Measurements from ENCODE around the gene AFF2.

The AFF2 gene

DNA sequence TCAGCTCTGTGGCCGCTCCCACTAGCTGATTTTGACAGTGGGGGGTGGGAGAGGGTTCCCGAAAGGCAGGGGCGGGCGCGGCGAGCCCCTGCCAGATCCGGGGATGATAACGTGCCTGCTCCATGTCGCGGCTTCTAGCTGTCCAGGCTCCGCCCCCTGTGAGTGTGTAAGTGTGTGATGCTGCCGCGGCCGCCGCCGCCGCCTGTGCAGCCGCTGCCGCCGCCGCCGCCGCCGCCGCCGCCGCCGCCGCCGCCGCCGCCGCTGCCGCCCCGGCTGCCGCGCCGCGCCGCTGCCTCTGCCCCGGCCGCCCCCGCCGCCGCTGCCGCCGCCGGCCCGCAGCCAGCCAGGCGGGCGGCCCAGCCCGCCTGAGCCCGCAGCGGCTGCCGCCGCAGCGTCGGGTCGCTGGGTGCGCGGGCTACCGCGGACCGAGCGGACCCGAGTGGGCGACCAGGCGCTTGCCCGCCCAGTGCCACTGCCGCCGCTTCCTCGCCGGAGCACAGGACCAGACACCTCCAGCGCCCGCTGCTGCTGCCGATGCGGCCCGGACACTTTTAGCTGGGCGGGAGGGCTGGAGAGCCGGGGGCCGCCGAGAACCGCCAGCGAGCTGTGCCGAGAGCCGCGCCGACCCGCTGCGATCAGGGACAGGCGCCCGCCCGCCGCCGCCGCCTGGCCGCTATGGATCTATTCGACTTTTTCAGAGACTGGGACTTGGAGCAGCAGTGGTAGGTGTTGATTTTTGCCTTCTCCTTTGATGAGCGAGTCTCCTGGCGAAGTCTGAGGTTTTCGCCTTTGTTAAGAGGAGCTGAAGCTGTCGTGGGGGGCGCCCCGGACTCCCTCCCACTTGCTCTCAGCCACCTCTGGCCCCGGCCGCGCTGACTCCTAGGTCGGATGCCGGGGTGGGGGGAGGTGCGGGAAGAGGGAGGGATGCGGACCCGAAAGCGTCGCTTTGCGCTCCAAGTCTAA is at the start of gene AFF2:
TSS of gene AFF2 (plus strand) at position 195 of the 963 bp plus-strand sequence. CDS start at position 676, 481 bp downstream.
- no peak for DNase-seq (ENCODE audit: low read depth)

DNA sequence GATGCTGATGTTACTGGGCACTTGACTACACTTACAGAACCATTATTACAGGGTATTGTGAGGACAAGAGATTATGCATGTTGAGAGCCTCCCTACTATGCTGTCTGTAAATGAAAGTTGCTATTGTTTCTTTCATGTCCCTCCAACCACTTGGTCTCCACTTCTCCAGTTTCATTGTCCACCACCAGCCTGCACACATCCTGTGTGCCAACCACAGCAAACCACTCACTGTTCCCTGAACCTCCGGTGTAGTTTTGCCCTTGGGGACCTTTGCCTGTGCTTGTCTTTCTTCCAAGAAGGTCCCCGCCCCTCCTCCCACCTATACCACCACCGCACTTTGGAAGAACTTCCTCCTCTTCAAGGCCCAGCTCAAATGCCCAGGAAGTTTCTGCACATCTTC is 43.1 kb upstream of the AFF2 start:
- H3K4me3 ChIP-seq (ENCODE audit: low read depth, low read length): no peak overlapping the region
- no peak for DNase-seq (ENCODE audit: low read depth)

More for the DNA sequence above, at the start of gene AFF2:
- H3K4me3 ChIP-seq (ENCODE audit: low read depth, low read length): peak within 1 kb of the TSS; percentile 54

DNA sequence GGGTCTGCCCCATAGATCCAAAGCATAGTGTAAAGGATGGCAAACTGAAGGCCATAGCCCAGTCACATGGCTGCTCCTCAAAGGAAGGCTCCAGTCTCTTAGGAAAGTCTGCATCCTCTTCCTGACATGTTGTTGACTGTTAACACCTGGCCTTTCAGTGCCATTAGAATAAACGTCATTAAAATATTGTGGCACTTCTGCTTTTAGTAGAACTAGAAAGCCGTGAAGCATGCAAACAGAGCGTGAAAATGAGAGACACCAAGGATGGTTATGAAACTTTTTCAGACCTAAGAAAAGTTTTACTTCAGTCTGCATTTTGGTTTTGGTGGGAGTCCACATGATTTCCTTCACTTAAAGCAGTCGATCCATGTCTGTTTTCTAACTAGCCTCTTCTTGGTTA is 41.1 kb upstream of the AFF2 start:
- DNase-seq (ENCODE audit: low read depth): no peak

DNA sequence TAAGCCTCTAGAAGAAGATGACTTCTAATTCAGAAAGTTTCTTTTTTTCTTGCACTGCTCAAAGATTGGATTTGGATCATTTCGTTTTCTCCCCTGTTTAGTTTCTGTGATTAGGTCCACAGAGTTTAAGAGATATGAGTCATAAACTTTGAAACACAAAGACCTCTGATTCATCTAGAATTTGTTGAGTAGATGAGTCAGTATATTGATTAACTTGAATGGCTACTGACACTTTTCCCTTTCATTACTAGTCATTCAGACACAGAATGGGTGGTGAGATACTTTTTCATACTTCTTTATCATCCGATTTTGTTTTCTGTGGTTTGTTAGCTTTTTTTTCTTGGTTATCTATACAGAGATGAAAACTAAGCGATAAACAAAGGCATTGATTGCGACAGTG is 34.1 kb upstream of the AFF2 start:
- H3K4me3 ChIP-seq (ENCODE audit: low read depth, low read length): no peak overlapping the region
- DNase-seq (ENCODE audit: low read depth): no peak

More for the DNA sequence above, 41.1 kb upstream of the AFF2 start:
- no peak overlapping the region for H3K4me3 ChIP-seq (ENCODE audit: low read depth, low read length)

DNA sequence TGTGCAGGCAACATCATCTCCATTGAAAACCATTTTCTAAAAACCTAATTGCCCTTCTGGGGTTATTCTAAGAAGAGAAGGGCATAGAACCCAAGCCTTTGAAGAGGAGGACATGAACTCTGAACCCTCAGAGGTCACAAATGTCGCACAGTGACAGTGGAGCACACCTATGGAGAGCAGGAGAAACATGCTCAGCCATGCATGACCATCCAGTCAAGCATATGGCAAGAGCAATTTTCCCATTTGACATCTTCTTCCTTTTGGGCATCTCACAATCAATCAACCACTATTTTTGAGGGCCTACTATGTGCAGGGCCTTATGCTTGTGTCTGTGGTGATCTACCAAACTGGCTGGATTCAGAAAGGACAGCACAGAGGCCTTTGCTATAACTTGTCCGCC is 30.1 kb upstream of the AFF2 start:
- H3K4me3 ChIP-seq (ENCODE audit: low read depth, low read length): no peak overlapping the region
- no peak for DNase-seq (ENCODE audit: low read depth)

DNA sequence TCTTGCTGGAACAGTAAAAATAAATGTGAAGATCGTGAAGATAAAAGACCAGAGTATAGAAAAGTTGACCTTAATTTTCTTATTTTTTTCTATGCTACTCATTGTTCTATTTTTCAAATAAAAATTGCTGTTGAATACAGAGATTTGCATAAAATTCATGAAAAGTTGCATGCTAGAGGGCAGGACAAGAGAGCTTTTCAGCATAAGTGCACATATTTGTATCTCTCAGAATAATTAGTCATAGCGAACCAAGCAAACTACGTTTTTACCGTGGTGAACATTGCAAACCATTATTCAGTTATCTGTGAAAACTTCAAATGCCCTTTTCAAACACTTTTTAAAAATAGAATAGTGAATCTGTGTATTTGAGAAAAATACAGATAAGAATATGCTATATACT is 26.4 kb upstream of the AFF2 start:
- no peak overlapping the region for H3K4me3 ChIP-seq (ENCODE audit: low read depth, low read length)
- no peak for DNase-seq (ENCODE audit: low read depth)

DNA sequence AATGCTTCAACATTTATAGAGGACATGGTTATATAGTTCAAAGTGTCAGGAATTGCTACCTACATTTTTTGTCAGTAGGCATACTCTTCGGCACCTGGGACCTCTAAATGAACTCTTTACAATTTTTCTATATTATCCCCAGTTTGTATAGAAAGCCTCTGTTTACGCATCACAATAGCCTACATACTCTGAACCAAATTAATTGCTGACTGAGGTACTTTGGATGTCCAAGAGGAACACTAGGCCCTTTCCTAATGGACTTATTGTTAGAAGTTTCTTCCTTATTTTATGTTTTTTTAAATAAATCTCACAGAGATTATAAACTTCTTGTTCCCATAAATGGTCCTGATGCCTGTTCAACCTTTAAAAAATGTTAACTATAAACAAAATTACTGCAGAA is 8.4 kb upstream of the AFF2 start:
- no peak for DNase-seq (ENCODE audit: low read depth)
- H3K4me3 ChIP-seq (ENCODE audit: low read depth, low read length): no peak overlapping the region

DNA sequence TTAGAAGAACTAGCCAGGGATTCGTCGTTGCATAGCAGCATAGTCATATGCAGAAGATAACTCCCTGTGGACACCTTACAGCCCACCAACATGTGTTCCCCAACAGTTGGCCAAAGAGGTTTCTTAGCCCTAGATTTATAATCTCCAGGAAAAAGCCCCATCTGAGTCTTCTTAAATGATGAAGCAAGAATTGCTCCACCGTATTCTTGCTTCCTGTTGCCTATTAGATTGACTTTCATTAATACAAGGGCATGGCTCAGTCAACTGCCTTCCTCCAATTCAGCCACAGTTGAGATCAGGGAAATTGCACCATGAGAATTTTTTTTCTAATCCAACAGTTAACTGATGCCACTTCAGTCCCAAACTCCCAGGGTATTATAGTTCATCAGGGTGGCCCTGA is 5.2 kb upstream of the AFF2 start:
- DNase-seq (ENCODE audit: low read depth): no peak
- H3K4me3 ChIP-seq (ENCODE audit: low read depth, low read length): no peak overlapping the region

DNA sequence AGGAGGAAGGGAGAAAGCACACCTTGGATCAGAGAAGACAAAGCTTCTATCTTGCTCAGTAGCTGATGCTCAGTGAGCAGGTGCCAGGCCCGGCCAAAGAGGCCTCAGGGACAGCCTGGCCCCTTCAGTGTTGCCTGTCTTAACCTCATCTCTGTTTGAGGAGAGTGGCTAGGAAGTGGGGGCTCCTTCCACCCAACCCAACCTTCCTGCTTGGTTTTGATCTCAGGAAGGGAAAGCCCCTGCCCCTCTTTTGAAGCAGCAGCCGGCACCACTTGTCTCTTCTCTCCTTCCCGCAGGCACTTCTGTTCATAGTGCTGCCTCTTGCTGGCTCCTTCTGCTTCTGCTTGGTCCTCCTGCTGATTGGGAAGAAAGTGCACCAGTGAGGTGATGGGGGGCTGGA is 2.4 kb upstream of the AFF2 start:
- no peak for DNase-seq (ENCODE audit: low read depth)
- no peak overlapping the region for H3K4me3 ChIP-seq (ENCODE audit: low read depth, low read length)

DNA sequence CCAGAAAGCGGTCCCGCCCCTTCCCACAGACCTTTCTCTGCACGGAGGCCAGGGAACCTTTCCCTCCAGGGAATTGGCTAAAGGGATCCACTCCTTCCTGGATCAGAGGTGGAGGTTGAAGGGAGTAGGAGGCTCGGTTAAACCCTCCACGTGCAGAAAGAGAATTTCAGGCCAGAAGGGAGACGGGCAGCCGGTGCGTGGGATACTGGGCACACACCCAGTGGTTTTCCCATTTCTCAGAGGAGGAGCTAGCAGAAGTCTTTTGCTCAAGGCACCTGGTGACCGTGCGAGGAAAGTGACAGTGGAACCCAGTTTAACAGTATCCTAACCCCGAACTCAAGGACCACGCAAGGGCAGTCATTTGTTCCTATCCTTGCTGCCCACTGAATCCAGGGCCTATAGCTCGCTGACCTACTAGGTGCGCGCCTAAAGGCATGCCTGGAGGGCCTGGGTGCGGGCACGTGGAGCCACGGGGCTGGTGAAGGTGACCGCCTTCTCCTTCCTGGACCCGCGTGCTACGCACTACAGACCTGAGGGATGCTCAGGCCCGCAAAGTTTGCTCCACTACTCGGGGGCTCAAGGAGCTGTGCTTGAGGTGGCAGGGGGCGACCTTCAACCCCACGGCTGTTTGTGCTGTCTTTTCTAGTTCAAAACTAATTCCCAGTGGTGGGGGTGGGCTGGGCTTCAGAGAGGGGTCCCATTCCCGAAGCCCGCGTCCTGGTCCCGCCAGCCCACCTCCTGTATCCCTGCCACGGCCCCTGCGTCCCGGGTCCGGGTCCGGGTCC is 587 bp upstream of the AFF2 start:
- DNase-seq (ENCODE audit: low read depth): no peak
- peak overlapping the region; percentile 41 for H3K4me3 ChIP-seq (ENCODE audit: low read depth, low read length)

DNA sequence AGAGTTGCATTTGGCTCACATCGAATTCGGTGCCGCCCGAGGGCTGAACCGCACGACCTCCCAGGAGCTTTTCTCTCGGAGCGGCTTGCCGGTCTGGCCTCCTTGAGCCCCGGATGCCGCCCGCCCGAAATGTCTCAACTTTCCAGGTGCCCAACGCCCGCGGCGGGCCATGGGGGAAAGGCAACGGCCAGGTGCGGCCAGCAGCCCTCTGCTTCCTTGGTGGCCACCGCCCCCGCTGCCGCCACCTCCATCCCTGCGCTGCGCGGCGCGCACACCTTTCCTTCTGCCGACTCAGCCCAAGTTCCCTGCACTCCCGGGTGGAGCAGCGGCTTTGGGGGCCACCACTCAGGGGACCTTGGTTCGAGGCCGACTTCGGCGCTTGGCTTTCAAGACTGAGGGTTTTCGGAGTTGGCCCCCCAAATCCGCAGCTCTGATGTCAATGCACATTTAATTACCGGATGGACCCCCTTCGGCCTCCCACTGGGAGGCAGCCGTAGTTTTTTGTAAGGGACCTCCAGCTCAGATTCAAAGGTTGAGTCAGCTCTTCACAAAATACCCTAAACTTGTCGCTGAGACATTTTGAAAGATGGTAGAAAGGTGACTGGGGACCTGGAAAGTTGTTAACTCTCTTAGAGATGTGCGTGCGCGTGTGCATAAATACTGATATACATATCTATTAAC is 1.1 kb downstream of the AFF2 start:
- DNase-seq (ENCODE audit: low read depth): no peak
- H3K4me3 ChIP-seq (ENCODE audit: low read depth, low read length): peak overlapping the region; percentile 54

DNA sequence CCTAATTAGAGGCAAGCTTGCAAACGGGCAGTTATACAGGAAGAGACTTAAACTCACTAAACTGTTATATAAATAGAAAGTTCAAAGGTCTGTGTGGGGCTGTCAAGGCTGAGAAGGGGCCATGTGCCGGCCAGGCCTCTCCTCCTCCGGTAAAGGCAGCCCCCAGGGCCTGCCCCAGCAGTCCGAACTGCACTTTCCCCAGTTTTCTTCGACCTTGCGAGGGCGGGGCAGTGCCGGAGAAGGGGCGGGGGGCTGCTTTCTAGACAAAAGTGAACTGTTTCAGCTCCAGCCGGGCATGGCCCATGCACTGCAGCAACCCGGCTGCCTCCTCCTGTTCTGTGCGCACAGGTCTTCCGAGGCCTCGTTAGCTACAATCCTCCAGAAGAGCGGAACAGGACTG is 4.1 kb downstream of the AFF2 start:
- H3K4me3 ChIP-seq (ENCODE audit: low read depth, low read length): no peak overlapping the region
- no peak for DNase-seq (ENCODE audit: low read depth)

DNA sequence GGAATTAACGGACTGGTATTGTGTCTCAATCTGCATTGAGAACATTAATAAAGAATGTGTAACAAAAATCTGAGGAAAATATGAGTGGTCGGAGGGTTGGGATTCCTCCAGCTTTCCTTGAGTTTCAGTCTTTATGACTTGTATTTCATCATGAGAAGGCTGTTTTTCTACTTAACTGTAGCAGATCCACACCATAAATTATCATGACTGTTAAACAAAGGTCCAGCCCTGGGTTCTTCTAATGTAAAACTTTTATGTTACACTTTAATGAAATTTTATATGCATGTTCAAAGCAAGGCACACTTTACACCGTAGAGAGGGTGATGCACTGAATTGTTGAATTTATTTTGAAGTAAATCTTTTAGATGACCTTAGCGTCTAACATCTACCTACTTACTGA is 7.0 kb downstream of the AFF2 start:
- H3K4me3 ChIP-seq (ENCODE audit: low read depth, low read length): no peak overlapping the region

DNA sequence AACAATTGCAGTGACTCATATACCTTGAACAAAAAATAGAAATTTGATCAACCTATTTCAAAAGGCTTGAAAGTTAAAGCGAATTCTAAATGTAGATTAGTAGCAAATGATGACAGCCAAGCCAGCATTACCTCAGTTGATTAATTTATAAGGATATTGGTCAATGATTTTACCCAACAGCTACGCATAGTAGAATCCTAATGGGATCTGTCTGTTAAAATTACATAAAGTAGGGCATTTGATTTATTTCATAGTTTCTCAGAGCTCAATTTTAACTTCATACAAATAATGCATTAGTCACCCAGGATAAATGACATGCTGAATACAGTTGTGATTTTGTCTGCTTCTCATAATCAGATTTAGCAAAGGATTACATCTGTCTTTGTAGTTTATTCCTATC is 12.0 kb downstream of the AFF2 start:
- H3K4me3 ChIP-seq (ENCODE audit: low read depth, low read length): no peak overlapping the region
- no peak for DNase-seq (ENCODE audit: low read depth)

More for the DNA sequence above, 7.0 kb downstream of the AFF2 start:
- DNase-seq (ENCODE audit: low read depth): no peak

DNA sequence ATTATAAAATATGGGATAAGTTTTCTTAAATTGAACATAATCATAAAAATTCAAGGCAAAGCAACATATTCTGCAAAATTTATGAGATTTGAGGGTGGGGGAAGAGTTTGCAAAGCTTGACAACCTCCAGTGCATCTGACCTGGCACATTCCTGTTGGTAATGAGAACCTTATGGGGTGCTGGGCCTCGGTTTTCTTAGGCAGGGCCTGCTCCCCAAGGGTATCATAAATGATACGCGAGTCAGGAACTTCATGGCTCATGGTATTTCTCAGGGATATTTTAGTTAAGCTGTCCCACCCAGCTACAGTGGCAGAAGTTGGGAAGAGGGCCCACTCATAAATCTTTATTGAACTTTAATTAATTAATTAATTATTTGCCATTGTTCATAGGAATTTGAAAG is 13.2 kb downstream of the AFF2 start:
- H3K4me3 ChIP-seq (ENCODE audit: low read depth, low read length): no peak overlapping the region
- no peak for DNase-seq (ENCODE audit: low read depth)

DNA sequence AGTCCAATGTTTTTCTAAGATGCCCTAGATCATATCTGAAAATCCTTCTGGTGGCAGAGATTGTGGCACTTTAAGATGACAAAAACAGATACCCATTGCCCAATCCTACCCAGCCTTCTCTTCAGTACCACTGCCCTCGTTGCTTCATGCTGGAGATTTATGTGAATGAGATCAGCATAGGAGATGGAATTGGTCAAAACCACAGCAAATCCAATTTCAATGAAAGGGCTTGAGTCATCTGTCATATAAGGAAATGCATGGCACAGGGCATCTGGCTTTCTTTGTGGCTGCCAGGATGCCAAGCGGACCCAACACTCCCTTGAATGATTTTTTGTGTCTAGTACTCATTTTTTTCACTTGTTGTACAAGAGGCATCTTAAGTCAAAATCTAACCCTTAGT is 16.8 kb downstream of the AFF2 start:
- no peak for DNase-seq (ENCODE audit: low read depth)
- no peak overlapping the region for H3K4me3 ChIP-seq (ENCODE audit: low read depth, low read length)

DNA sequence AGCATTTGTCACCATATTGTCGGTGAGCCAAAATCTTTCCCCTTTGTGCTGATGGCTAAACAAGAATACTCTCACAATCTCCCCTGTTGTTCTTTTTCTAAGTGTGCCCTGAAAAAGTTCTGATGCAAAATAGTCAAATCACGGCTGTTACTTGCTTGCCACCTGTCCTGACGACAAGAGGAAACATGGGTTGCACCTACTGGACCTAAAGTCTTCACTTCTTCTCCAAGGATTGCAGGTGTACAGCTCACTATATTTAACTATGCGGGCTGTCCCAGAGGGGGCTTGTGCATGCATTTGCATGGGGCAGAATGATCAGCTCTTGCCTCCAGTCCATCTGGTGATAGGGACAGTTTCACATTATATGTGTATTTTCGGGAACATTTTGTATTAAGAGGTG is 21.6 kb downstream of the AFF2 start:
- H3K4me3 ChIP-seq (ENCODE audit: low read depth, low read length): no peak overlapping the region
- DNase-seq (ENCODE audit: low read depth): no peak

DNA sequence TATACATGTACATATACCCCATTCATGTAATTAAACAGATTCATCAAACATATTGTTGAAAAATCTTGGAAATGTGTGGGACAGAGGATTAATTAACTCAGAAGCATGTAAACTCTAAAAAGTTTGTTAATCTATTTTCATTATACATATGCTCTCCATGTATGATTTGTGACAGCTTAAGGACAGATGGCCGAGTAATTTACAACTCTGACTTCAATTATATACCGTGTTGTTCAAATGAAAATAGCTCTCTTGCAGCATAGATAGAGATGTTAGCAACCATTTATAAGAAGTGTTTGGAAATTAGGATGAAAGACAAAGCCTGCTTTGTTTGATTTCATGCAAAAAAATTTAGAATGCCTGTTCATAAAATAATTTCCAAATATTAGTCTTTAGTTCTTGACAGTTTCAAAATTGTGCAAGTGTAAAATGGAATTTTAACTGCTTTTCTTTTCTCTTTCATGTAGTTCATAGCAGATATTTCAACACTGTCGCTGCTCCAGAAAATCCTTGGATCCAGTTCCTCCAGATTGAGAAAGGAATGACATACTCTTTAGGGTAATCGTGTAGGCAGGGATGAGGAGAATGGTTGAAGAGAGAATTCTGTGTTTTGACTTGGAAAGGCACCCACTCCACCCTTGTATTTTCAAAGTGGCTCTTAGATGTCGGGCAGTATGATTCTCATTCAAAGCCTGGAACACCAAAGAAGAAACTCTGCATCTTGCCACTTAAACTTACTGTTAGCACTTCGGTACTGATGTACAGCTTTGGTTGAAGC is 23.1 kb downstream of the AFF2 start:
- no peak for DNase-seq (ENCODE audit: low read depth)
- no peak overlapping the region for H3K4me3 ChIP-seq (ENCODE audit: low read depth, low read length)

DNA sequence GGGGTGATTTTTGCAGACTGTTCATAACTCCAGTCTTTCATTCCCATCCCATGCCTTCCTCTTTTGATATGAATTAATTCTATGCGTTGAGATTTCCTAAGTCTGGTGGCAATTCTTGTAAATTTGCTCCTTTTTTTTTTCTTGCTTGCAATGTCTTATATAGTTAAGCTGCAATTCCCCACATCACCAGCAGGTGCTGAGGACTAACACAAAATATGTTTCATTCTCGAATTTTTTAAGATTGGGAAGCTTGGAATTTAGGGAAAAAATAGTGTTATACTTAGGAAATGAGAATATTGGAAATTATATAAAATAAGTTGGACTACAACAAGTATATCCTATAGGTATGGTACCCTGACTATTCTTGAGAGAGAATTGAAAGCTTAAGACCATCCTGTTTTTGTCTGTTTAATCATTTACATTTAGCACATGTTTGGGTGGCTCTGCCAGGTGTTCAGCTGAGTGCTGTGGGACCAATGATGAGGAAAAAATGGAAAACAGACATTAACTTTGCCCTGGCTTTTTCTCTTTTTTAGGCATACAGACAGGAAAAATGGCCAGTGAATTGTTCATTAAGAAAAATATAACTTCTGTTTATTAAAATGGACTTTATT is 30.2 kb downstream of the AFF2 start:
- H3K4me3 ChIP-seq (ENCODE audit: low read depth, low read length): no peak overlapping the region
- no peak for DNase-seq (ENCODE audit: low read depth)

Measured in skeletal muscle cell (primary cell).